ENCODE measurements around the gene NDUFB11. TPM values are rescaled to one million over a fixed set of nuclear protein-coding genes. Genes with fewer than 3 reads are reported as not detected.

The NDUFB11 gene
- total and polyA plus RNA-seq, 2 donors (not counting 1 experiment from before 2014, with no cell fraction given), result 56.8 to 59.7 TPM

DNA sequence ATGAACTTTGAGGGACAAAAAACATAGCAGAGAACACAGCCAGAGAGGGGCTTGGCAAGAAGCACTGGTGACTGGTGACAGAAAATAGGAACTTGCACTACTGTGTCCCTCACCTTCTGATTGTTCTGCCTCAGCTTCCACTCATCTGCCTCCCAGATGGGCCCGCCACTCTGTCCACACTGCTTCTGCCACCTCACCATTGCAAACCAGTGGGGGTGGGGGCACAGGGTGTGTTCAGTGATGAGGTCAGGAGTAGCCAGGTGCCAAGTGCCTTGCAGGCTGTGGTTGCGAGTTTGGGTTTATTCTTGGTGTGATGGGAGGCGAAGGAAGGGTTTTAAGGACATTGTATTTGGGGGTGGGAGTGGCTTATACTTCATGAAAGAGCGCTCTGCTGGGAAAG, 40.0 kb upstream of the NDUFB11 start:
- CTCF ChIA-PET, result no interaction called here
- WGBS (ENCODE audit: insufficient coverage), result 100% methylated on average over 1 of the region's 4 CpGs
- Mint-ChIP-seq H3K27ac (no peak overlapping the region), H3K4me1 (peaks cover 4% of the 10 kb centered on the region), H3K4me3 (no peak overlapping the region), H3K27me3 (no peaks in the 10 kb centered on the region), H3K9me3 (ENCODE audit: insufficient read depth) (no peaks in the 10 kb centered on the region)
- TF ChIP-seq, protein P1, sequence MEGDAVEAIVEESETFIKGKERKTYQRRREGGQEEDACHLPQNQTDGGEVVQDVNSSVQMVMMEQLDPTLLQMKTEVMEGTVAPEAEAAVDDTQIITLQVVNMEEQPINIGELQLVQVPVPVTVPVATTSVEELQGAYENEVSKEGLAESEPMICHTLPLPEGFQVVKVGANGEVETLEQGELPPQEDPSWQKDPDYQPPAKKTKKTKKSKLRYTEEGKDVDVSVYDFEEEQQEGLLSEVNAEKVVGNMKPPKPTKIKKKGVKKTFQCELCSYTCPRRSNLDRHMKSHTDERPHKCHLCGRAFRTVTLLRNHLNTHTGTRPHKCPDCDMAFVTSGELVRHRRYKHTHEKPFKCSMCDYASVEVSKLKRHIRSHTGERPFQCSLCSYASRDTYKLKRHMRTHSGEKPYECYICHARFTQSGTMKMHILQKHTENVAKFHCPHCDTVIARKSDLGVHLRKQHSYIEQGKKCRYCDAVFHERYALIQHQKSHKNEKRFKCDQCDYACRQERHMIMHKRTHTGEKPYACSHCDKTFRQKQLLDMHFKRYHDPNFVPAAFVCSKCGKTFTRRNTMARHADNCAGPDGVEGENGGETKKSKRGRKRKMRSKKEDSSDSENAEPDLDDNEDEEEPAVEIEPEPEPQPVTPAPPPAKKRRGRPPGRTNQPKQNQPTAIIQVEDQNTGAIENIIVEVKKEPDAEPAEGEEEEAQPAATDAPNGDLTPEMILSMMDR (IDR thresholded peaks at IDR 0.05), result no peak
- no peak for TF ChIP-seq EZH2 (IDR thresholded peaks at IDR 0.05; ENCODE audit: borderline replicate concordance, insufficient read depth, low read depth, low read length, poor library complexity, severe bottlenecking)
- Histone ChIP-seq H3K9me3 (ENCODE audit: control extremely low read depth in 1 of 3, control insufficient read depth in 2 of 3, insufficient read depth in 1 of 3, low read length in 2 of 3) (no peaks in the 10 kb centered on the region), H3K4me3 (ENCODE audit: control extremely low read depth in 1 of 5, extremely low read depth in 1 of 5, insufficient read depth in 1 of 5, low read depth in 2 of 5, low read length in 4 of 5) (no peak overlapping the region), H3K4me2 (replicated peaks; ENCODE audit: low read depth, low read length, poor library complexity, severe bottlenecking) (no peak overlapping the region), H3K9ac (ENCODE audit: low read length) (no peak overlapping the region), H3K27ac (ENCODE audit: low read length in 2 of 2) (no peak overlapping the region), H2AFZ (ENCODE audit: insufficient read depth, low read depth, low read length, poor library complexity, severe bottlenecking) (no peak overlapping the region), H3K36me3 (replicated peaks in 1 of 2; ENCODE audit: control extremely low read depth in 1 of 2, control insufficient read depth in 1 of 2, extremely low read depth in 1 of 2, insufficient read depth in 2 of 2, low read length in 1 of 2) (peaks cover 0 to 29% of the 10 kb centered on the region in 2 experiments), H4K20me1 (ENCODE audit: control insufficient read depth, insufficient read depth, low read length, poor library complexity, severe bottlenecking) (no peaks in the 10 kb centered on the region), H3K27me3 (replicated peaks in 1 of 4; ENCODE audit: control extremely low read depth in 1 of 4, control insufficient read depth in 3 of 4, insufficient read depth in 4 of 4, low read length in 3 of 4) (no peaks in the 10 kb centered on the region), H3K4me1 (ENCODE audit: control insufficient read depth in 2 of 2, insufficient read depth in 2 of 2, low read length in 2 of 2) (no peaks in the 10 kb centered on the region), H3K79me2 (ENCODE audit: control insufficient read depth, insufficient read depth, low read length) (no peaks in the 10 kb centered on the region)
- DNase-seq, result no peak
- no peak for ATAC-seq (ENCODE audit: low read depth)
- intact Hi-C loops (cut with micrococcal nuclease), result no loop called here
- POLR2A ChIA-PET, result no interaction called here

DNA sequence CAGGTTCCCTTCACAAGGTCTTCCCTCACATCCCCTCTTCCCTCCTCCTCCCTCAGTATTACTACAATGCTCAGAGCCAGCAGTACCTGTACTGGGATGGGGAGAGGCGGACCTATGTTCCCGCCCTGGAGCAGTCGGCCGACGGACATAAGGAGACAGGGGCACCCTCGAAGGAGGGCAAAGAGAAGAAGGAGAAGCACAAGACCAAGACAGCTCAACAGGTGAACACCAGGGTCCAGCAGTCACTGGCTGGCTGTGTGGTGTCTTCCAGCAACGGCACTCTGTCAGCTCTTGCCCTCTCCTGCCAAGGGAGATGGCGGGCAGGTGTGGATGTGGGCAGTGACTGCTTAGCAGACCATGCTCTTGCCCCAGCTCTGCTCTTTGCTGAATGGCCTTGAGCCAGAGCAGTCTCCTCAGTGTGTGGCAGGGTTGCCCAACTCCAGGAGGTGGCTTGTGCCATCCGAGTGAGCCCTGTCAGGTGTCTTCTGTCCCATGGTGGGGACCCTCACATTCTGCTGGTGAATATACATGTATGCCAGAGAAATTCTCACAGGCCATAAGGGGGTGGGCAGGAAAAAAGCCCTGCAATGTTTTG, 37.7 kb upstream of the NDUFB11 start:
- CTCF ChIA-PET, result no interaction called here
- ATAC-seq (ENCODE audit: low read depth) (no peak), DNase-seq (no peak)
- Histone ChIP-seq H3K79me2 (ENCODE audit: control insufficient read depth, insufficient read depth, low read length) (no peaks in the 10 kb centered on the region), H3K27me3 (replicated peaks in 1 of 4; ENCODE audit: control extremely low read depth in 1 of 4, control insufficient read depth in 3 of 4, insufficient read depth in 4 of 4, low read length in 3 of 4) (no peaks in the 10 kb centered on the region), H3K4me3 (ENCODE audit: control extremely low read depth in 1 of 5, extremely low read depth in 1 of 5, insufficient read depth in 1 of 5, low read depth in 2 of 5, low read length in 4 of 5) (no peak overlapping the region), H2AFZ (ENCODE audit: insufficient read depth, low read depth, low read length, poor library complexity, severe bottlenecking) (no peak overlapping the region), H3K9ac (ENCODE audit: low read length) (no peak overlapping the region), H3K36me3 (replicated peaks in 1 of 2; ENCODE audit: control extremely low read depth in 1 of 2, control insufficient read depth in 1 of 2, extremely low read depth in 1 of 2, insufficient read depth in 2 of 2, low read length in 1 of 2) (peaks cover 0 to 39% of the 10 kb centered on the region in 2 experiments), H3K4me2 (replicated peaks; ENCODE audit: low read depth, low read length, poor library complexity, severe bottlenecking) (no peak overlapping the region), H3K4me1 (ENCODE audit: control insufficient read depth in 2 of 2, insufficient read depth in 2 of 2, low read length in 2 of 2) (no peaks in the 10 kb centered on the region), H3K9me3 (ENCODE audit: control extremely low read depth in 1 of 3, control insufficient read depth in 2 of 3, insufficient read depth in 1 of 3, low read length in 2 of 3) (no peaks in the 10 kb centered on the region), H4K20me1 (ENCODE audit: control insufficient read depth, insufficient read depth, low read length, poor library complexity, severe bottlenecking) (no peaks in the 10 kb centered on the region), H3K27ac (ENCODE audit: low read length in 2 of 2) (no peak overlapping the region)
- intact Hi-C loops (cut with micrococcal nuclease), result no loop called here
- 100% methylated on average over 2 of the region's 9 CpGs for WGBS (ENCODE audit: insufficient coverage)
- no peaks in the 10 kb centered on the region for H3K9me3 Mint-ChIP-seq (ENCODE audit: insufficient read depth)
- no peaks in the 10 kb centered on the region for H3K4me1 Mint-ChIP-seq
- H3K27ac Mint-ChIP-seq, result no peak overlapping the region
- H3K4me3 Mint-ChIP-seq, result no peak overlapping the region
- H3K27me3 Mint-ChIP-seq, result no peaks in the 10 kb centered on the region
- no peak for TF ChIP-seq EZH2 (IDR thresholded peaks at IDR 0.05; ENCODE audit: borderline replicate concordance, insufficient read depth, low read depth, low read length, poor library complexity, severe bottlenecking)
- TF ChIP-seq, protein P1 (IDR thresholded peaks at IDR 0.05), result no peak
- POLR2A ChIA-PET, result no interaction called here

All from B cell (primary cell).